ENCODE data around the gene GNG5. TPM values are rescaled to one million over a fixed set of nuclear protein-coding genes. Genes with fewer than 3 reads are reported as not detected.

Gene GNG5
- total and polyA plus RNA-seq, 2 donors (not counting 1 experiment from before 2014, with no cell fraction given): 35.4 to 41.6 TPM

- peaks cover 23 to 27% of the 10 kb centered on the region in 2 donors for H3K4me1 ChIP-seq (ENCODE audit: control insufficient read depth in 2 of 2, insufficient read depth in 2 of 2, low read length in 2 of 2)
- H3K4me3 ChIP-seq (ENCODE audit: control extremely low read depth in 1 of 5, extremely low read depth in 1 of 5, insufficient read depth in 1 of 5, low read depth in 2 of 5, low read length in 4 of 5): peak overlapping the region; percentile 82 to 98 (median 90)
- DNase-seq: no peak
- ATAC-seq (ENCODE audit: low read depth): no peak
- Mint-ChIP-seq H3K27ac (peak overlapping the region; percentile 98), H3K9me3 (ENCODE audit: insufficient read depth) (no peaks in the 10 kb centered on the region), H3K27me3 (no peaks in the 10 kb centered on the region), H3K4me1 (peaks cover 29% of the 10 kb centered on the region), H3K4me3 (peak overlapping the region; percentile 95)
- peaks cover 38% of the 10 kb centered on the region for H3K79me2 ChIP-seq (ENCODE audit: control insufficient read depth, insufficient read depth, low read length)
- intact Hi-C loops (cut with micrococcal nuclease): loop anchor here (1.0 to 10.0 kb wide), 11 partner anchors 28 to 770 kb away; partner anchors contain the start of genes BCL10, CTBS, PRKACB and RPF1
- ChIA-PET CTCF (interaction anchor here (1.1 to 2.2 kb wide), 4 partner anchors 28 to 365 kb away, joined by 4 to 11 read pairs (median 4); partner anchors contain the start of gene CTBS), POLR2A (interaction anchor here (0.6 to 2.7 kb wide), 6 partner anchors 27 to 769 kb away, joined by 3 to 41 read pairs (median 8); partner anchors contain the start of genes BCL10, CTBS, PRKACB and RPF1)
- 0% methylated on average over 16 of the region's 26 CpGs for WGBS (ENCODE audit: insufficient coverage)
- peak overlapping the region; percentile 73 for H3K9ac ChIP-seq (ENCODE audit: low read length)
- H3K27ac ChIP-seq (ENCODE audit: low read length in 2 of 2): peak overlapping the region; percentile 82 to 89
- H2AFZ ChIP-seq (ENCODE audit: insufficient read depth, low read depth, low read length, poor library complexity, severe bottlenecking): peak overlapping the region; percentile 84
- H3K27me3 ChIP-seq (replicated peaks in 1 of 4; ENCODE audit: control extremely low read depth in 1 of 4, control insufficient read depth in 3 of 4, insufficient read depth in 4 of 4, low read length in 3 of 4): no peaks in the 10 kb centered on the region
- no peaks in the 10 kb centered on the region for H3K36me3 ChIP-seq (replicated peaks in 1 of 2; ENCODE audit: control extremely low read depth in 1 of 2, control insufficient read depth in 1 of 2, extremely low read depth in 1 of 2, insufficient read depth in 2 of 2, low read length in 1 of 2)
- TF ChIP-seq CTCF (IDR thresholded peaks at IDR 0.05) (no peak), EZH2 (IDR thresholded peaks at IDR 0.05; ENCODE audit: borderline replicate concordance, insufficient read depth, low read depth, low read length, poor library complexity, severe bottlenecking) (no peak)
- peaks cover 7% of the 10 kb centered on the region for H4K20me1 ChIP-seq (ENCODE audit: control insufficient read depth, insufficient read depth, low read length, poor library complexity, severe bottlenecking)
- H3K9me3 ChIP-seq (ENCODE audit: control extremely low read depth in 1 of 3, control insufficient read depth in 2 of 3, insufficient read depth in 1 of 3, low read length in 2 of 3): peaks cover 0 to 7% (median 1%) of the 10 kb centered on the region in 3 donors
- H3K4me2 ChIP-seq (replicated peaks; ENCODE audit: low read depth, low read length, poor library complexity, severe bottlenecking): peak overlapping the region; percentile 84
Observed at GRCh38 chr1:84506729-84507453, 510 bp upstream of the GNG5 start.

All from B cell (primary cell).